Brain pericyte (primary cell): ENCODE results near the gene TPX2.

ENCODE experiments used
- DNase-seq: peaks from one replicate; pipeline ENCODE4 v3.0.0-alpha.2; 2012; ENCODE audit warnings: low read depth, low spot score

The TPX2 gene

GRCh38 chr20:31705598-31706597 lies 33.2 kb upstream of the TPX2 start:
- no peak for DNase-seq

- no peak for DNase-seq
These were observed 32.4 kb upstream of the TPX2 start for GRCh38 chr20:31706607-31707257.

GRCh38 chr20:31707258-31707615 lies 31.9 kb upstream of the TPX2 start:
- DNase-seq, result no peak

- DNase-seq, result no peak
These were observed 30.9 kb upstream of the TPX2 start for GRCh38 chr20:31707994-31708735.

GRCh38 chr20:31708736-31709534 lies 30.2 kb upstream of the TPX2 start:
- DNase-seq, result no peak

GRCh38 chr20:31709939-31710338 lies 29.2 kb upstream of the TPX2 start:
- DNase-seq, result no peak

- no peak for DNase-seq
These were observed 28.5 kb upstream of the TPX2 start for GRCh38 chr20:31710423-31711108.

- DNase-seq, result no peak
These were observed 27.6 kb upstream of the TPX2 start for GRCh38 chr20:31711179-31712111.

GRCh38 chr20:31712112-31712553 lies 27.0 kb upstream of the TPX2 start:
- DNase-seq, result no peak

- DNase-seq, result no peak
These were observed 26.4 kb upstream of the TPX2 start for GRCh38 chr20:31712564-31713311.

GRCh38 chr20:31713312-31714273 lies 25.5 kb upstream of the TPX2 start:
- DNase-seq, result no peak

GRCh38 chr20:31715766-31716165 lies 23.3 kb upstream of the TPX2 start:
- DNase-seq, result no peak

GRCh38 chr20:31716351-31716750 lies 22.7 kb upstream of the TPX2 start:
- DNase-seq, result no peak

GRCh38 chr20:31716818-31717477 lies 22.1 kb upstream of the TPX2 start:
- no peak for DNase-seq

- no peak for DNase-seq
These were observed 21.4 kb upstream of the TPX2 start for GRCh38 chr20:31717478-31718201.

- DNase-seq, result no peak
These were observed 20.0 kb upstream of the TPX2 start for GRCh38 chr20:31718952-31719643.
